WTC11 (cell line): ENCODE measurements around the gene EVC2. TPM values are rescaled to one million over a fixed set of nuclear protein-coding genes. Genes with fewer than 3 reads are reported as not detected.

Experiments used
- ATAC-seq: fragments of 200-7000 bp; cut with Tn5 transposase; 2 replicates; pipeline ENCODE4 v1.10.0; 2021; ENCODE audit warnings: mild to moderate bottlenecking, moderate library complexity
- CTCF ChIA-PET: fragments of 300-600 bp; sonication (Branson Sonifier 250); formaldehyde crosslinking; loops from one replicate; lab custom pipeline; 2021; ENCODE audit warnings: antibody characterized with exemption; lab: Charles Lee
- POLR2A ChIA-PET: fragments of 350-600 bp; sonication (Branson Sonifier 250); formaldehyde crosslinking; loops from one replicate; lab custom pipeline; 2021; ENCODE audit warnings: antibody characterized with exemption; lab: Charles Lee
- DNase-seq: peaks from one replicate; pipeline ENCODE4 v3.0.0; 2021; ENCODE audit warnings: low spot score
- H3K27ac Mint-ChIP-seq: 2 replicates; pipeline ENCODE4 v1.8.0; 2021; ENCODE audit warnings: mixed read lengths
- H3K27me3 Mint-ChIP-seq: 2 replicates; pipeline ENCODE4 v1.8.0; 2021; ENCODE audit warnings: low read depth, mild to moderate bottlenecking, moderate library complexity, mixed read lengths
- H3K36me3 Mint-ChIP-seq: 2 replicates; pipeline ENCODE4 v1.8.0; 2021; ENCODE audit warnings: mixed read lengths
- H3K4me1 Mint-ChIP-seq: 2 replicates; pipeline ENCODE4 v1.8.0; 2022; ENCODE audit warnings: mixed read lengths
- H3K4me3 Mint-ChIP-seq: 2 replicates; pipeline ENCODE4 v1.8.0; 2021; ENCODE audit warnings: mild to moderate bottlenecking, moderate library complexity, mixed read lengths
- H3K9me3 Mint-ChIP-seq: 2 replicates; pipeline ENCODE4 v1.8.0; 2021; ENCODE audit warnings: mixed read lengths
- ATF2 ChIP-seq: sonication (generic); formaldehyde crosslinking; IDR thresholded peaks from 2 replicates; pipeline ENCODE4 v1.8.1; 2022; ENCODE audit warnings: low read depth, missing genetic modification reagents, borderline replicate concordance
- CBFB ChIP-seq: sonication (generic); formaldehyde crosslinking; IDR thresholded peaks from 2 replicates; pipeline ENCODE4 v1.8.1; 2022; ENCODE audit warnings: mild to moderate bottlenecking, low read depth, missing genetic modification reagents
- CTCF ChIP-seq: fragments of 200-600 bp; IDR thresholded peaks from 2 replicates; pipeline ENCODE4 v1.8.0; 2022; ENCODE audit warnings: antibody characterized with exemption
- E2F1 ChIP-seq: sonication (generic); formaldehyde crosslinking; IDR thresholded peaks from 2 replicates; pipeline ENCODE4 v1.8.0; 2022; ENCODE audit warnings: mild to moderate bottlenecking, missing genetic modification reagents
- ELF4 ChIP-seq: sonication (generic); formaldehyde crosslinking; IDR thresholded peaks from 2 replicates; pipeline ENCODE4 v1.8.1; 2022; ENCODE audit warnings: low read depth, mild to moderate bottlenecking, moderate library complexity, missing genetic modification reagents
- EMX1 ChIP-seq: fragments of 250-450 bp; sonication (Bioruptor Pico); IDR thresholded peaks from 2 replicates; pipeline ENCODE4 v1.8.0; 2021; ENCODE audit warnings: mild to moderate bottlenecking
- HMGA2 ChIP-seq: fragments of 250-450 bp; sonication (Bioruptor Pico); IDR thresholded peaks from 2 replicates; pipeline ENCODE4 v1.4.0; 2021; ENCODE audit warnings: mild to moderate bottlenecking, moderate library complexity
- IRF2 ChIP-seq: sonication (generic); formaldehyde crosslinking; IDR thresholded peaks from 2 replicates; pipeline ENCODE4 v1.8.0; 2022; ENCODE audit warnings: low read depth, missing genetic modification reagents, borderline replicate concordance
- MAX ChIP-seq: sonication (generic); formaldehyde crosslinking; IDR thresholded peaks from 2 replicates; pipeline ENCODE4 v1.8.0; 2022; ENCODE audit warnings: mild to moderate bottlenecking, missing genetic modification reagents
- TP53 ChIP-seq: sonication (generic); formaldehyde crosslinking; IDR thresholded peaks from 2 replicates; pipeline ENCODE4 v1.8.1; 2023; ENCODE audit warnings: mild to moderate bottlenecking, missing genetic modification reagents
- ZNF138 ChIP-seq: sonication (generic); formaldehyde crosslinking; conservative IDR thresholded peaks from 2 replicates; pipeline ENCODE4 v1.8.1; 2022; ENCODE audit warnings: mild to moderate bottlenecking, moderate library complexity, missing genetic modification reagents
- ZNF232 ChIP-seq: sonication (generic); formaldehyde crosslinking; IDR thresholded peaks from 2 replicates; pipeline ENCODE4 v1.8.0; 2022; ENCODE audit warnings: mild to moderate bottlenecking, missing genetic modification reagents
- ZNF263 ChIP-seq: sonication (generic); formaldehyde crosslinking; IDR thresholded peaks from 2 replicates; pipeline ENCODE4 v1.8.1; 2022; ENCODE audit warnings: low read depth, mild to moderate bottlenecking, moderate library complexity, missing genetic modification reagents
- ZSCAN18 ChIP-seq: fragments of 250-450 bp; sonication (Bioruptor Pico); IDR thresholded peaks from 2 replicates; pipeline ENCODE4 v2.1.2; 2022; ENCODE audit warnings: mild to moderate bottlenecking, moderate library complexity
- total RNA-seq: library from RNA; stranded (reverse); gene quantifications from 3 replicates; pipeline ENCODE4 v1.2.3, GENCODE V29; 2021

Gene EVC2
- total RNA-seq, 1 experiment from 2014 or later, result 4.8 TPM

GRCh38 chr4:5545271-5545670 is 163.1 kb downstream of the EVC2 start:
- no peaks in the 10 kb centered on the region for H3K4me1 Mint-ChIP-seq
- peaks cover 18% of the 10 kb centered on the region for H3K36me3 Mint-ChIP-seq
- H3K27ac Mint-ChIP-seq, result no peak overlapping the region
- CTCF ChIA-PET, result interaction anchor here (1.0 kb wide), 1 partner anchor 85 kb away, joined by 4 read pairs; no protein-coding TSS in a partner anchor
- ATAC-seq, result no peak
- DNase-seq, result no peak
- POLR2A ChIA-PET, result no interaction called here
- H3K9me3 Mint-ChIP-seq, result peaks cover 20% of the 10 kb centered on the region
- no peak overlapping the region for H3K4me3 Mint-ChIP-seq
- H3K27me3 Mint-ChIP-seq, result peaks cover 5% of the 10 kb centered on the region; the same call in 1 of the 2 replicates
- no peak for TF ChIP-seq ZSCAN18 (CRISPR knock-in tag)
- no peak for TF ChIP-seq IRF2 (CRISPR knock-in tag)
- no peak for TF ChIP-seq E2F1 (CRISPR knock-in tag)
- no peak for TF ChIP-seq ZNF138 (CRISPR knock-in tag)
- no peak for TF ChIP-seq MAX (CRISPR knock-in tag)
- no peak for TF ChIP-seq ZNF232
- TF ChIP-seq ZNF263 (CRISPR knock-in tag), result no peak
- no peak for TF ChIP-seq EMX1
- TF ChIP-seq CBFB, result no peak
- TF ChIP-seq CTCF, result no peak

- POLR2A ChIA-PET, result no interaction called here
- H3K36me3 Mint-ChIP-seq, result peaks cover 13% of the 10 kb centered on the region
- H3K4me3 Mint-ChIP-seq, result no peak overlapping the region
- peak overlapping the region; percentile 39; the same call in 1 of the 2 replicates for H3K27ac Mint-ChIP-seq
- DNase-seq (no peak), ATAC-seq (no peak)
- CTCF ChIA-PET, result interaction anchor here (0.5 to 1.0 kb wide), 2 partner anchors 10 to 84 kb away, joined by 3 to 4 read pairs; no protein-coding TSS in a partner anchor
- peaks cover 4% of the 10 kb centered on the region; the same call in 1 of the 2 replicates for H3K27me3 Mint-ChIP-seq
- no peaks in the 10 kb centered on the region for H3K4me1 Mint-ChIP-seq
- H3K9me3 Mint-ChIP-seq, result peaks cover 15% of the 10 kb centered on the region
- no peak for TF ChIP-seq EMX1
- TF ChIP-seq ZSCAN18 (CRISPR knock-in tag), result no peak
- no peak for TF ChIP-seq ELF4
- TF ChIP-seq ATF2 (CRISPR knock-in tag), result no peak
- TF ChIP-seq HMGA2 (CRISPR knock-in tag), result no peak
These were observed 163.6 kb downstream of the EVC2 start for GRCh38 chr4:5544762-5545161.

- Mint-ChIP-seq H3K9me3 (peaks cover 8% of the 10 kb centered on the region; the same call in 1 of the 2 replicates), H3K27me3 (peaks cover 2% of the 10 kb centered on the region; the same call in 1 of the 2 replicates), H3K36me3 (peaks cover 8% of the 10 kb centered on the region; the same call in 1 of the 2 replicates), H3K27ac (no peak overlapping the region), H3K4me3 (no peak overlapping the region), H3K4me1 (no peaks in the 10 kb centered on the region)
- POLR2A ChIA-PET, result no interaction called here
- DNase-seq, result no peak
- CTCF ChIA-PET, result no interaction called here
- no peak for ATAC-seq
- TF ChIP-seq TP53 (CRISPR knock-in tag), result no peak
These were observed 164.7 kb downstream of the EVC2 start for GRCh38 chr4:5543681-5544080.
